RWPE1 (cell line): ENCODE results near the gene GALE.

Source experiments
- CTCF ChIA-PET: fragments of 350-600 bp; sonication (Branson Sonifier 250); formaldehyde crosslinking; extraction: SDS; loops from one replicate; lab custom pipeline; 2021; lab: Yijun Ruan, JAX
- POLR2A ChIA-PET: fragments of 400-600 bp; formaldehyde crosslinking; extraction: SDS; loops from one replicate; lab custom pipeline; 2020; ENCODE audit warnings: antibody characterized with exemption; ENCODE audit not compliant: low non-redundant PET; lab: Yijun Ruan, JAX
- DNase-seq: peaks from one replicate; pipeline ENCODE4 v3.0.0; 2012; ENCODE audit warnings: low spot score
- H3K27ac ChIP-seq: fragments of 450-650 bp; 2 replicates; pipeline ENCODE4 v1.5.1; 2017
- TF ChIP-seq, protein P1 (sequence below): fragments of 450-650 bp; conservative IDR thresholded peaks from 2 replicates; pipeline ENCODE4 v1.5.1; 2017; ENCODE audit warnings: low read depth, mild to moderate bottlenecking

GALE gene

DNA sequence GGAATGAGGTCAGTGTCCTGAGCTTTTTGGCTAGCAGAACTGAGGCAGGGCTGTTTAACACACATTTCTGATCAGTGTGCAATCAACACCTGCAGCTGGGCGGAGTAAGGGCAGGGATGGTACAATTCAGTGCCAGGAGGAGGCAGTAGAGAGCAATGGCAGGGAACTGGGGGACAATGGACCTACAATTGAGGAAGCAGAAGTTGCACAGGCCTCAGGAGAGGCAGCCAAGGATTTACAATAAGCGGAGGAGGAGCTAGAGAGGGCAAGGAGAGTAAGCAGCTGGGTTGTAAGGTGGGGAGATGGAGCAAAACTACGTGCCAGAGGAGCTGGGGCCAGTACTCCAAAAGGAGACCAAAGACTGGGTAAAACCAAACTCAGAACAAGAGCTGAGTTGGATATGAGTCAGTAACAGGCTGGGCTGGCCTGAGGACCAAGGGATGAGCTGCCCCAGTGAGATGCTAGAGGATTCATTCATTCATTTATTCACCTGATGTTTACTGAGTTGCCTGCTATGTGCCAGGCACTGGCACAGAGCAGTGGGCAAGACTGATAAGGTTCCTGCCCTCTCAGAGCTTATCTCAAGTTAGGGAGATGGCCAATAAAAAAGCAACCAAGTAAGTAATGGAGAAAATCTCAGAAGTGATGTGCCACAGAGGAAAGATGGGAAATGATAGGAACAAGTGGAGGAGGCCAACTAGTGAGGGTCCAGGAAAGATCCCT, 10.4 kb upstream of the GALE start:
- ChIA-PET CTCF (interaction anchor here (0.6 to 3.1 kb wide), 4 partner anchors 9 to 357 kb away, joined by 3 to 13 read pairs (median 4); no protein-coding TSS in a partner anchor), POLR2A (interaction anchor here (0.5 to 1.2 kb wide), 4 partner anchors 11 to 300 kb away, joined by 3 to 8 read pairs (median 3); partner anchors contain the start of gene GALE)
- peak overlapping the region; percentile 2; the same call in 1 of the 2 replicates for H3K27ac ChIP-seq
- DNase-seq = no peak
- TF ChIP-seq, protein P1, sequence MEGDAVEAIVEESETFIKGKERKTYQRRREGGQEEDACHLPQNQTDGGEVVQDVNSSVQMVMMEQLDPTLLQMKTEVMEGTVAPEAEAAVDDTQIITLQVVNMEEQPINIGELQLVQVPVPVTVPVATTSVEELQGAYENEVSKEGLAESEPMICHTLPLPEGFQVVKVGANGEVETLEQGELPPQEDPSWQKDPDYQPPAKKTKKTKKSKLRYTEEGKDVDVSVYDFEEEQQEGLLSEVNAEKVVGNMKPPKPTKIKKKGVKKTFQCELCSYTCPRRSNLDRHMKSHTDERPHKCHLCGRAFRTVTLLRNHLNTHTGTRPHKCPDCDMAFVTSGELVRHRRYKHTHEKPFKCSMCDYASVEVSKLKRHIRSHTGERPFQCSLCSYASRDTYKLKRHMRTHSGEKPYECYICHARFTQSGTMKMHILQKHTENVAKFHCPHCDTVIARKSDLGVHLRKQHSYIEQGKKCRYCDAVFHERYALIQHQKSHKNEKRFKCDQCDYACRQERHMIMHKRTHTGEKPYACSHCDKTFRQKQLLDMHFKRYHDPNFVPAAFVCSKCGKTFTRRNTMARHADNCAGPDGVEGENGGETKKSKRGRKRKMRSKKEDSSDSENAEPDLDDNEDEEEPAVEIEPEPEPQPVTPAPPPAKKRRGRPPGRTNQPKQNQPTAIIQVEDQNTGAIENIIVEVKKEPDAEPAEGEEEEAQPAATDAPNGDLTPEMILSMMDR = no peak; the same call in 1 of the 2 replicates

DNA sequence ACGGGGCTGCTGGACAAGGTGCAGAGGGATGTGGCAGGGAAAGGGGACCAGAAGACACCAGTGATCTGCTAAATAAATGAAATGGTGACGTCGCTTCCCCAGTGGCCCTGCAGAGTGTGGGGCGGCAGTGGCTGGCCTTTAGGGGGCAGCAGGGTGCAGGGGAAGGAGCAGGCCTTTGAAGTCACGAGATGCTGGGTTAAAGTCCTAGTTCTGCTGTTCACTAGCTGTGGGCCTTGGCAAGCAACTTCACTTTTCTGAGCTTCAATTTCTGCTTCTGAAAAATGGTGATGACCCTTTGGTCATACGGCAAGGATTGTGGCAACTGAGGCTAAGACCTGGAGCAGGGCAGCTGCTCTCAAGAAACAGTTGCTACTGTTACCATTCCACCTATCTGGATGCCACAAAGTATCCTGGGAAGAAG, 9.2 kb upstream of the GALE start:
- no peak overlapping the region for H3K27ac ChIP-seq
- ChIA-PET POLR2A (no interaction called here), CTCF (interaction anchor here (0.6 to 3.1 kb wide), 11 partner anchors 8 to 161 kb away, joined by 3 to 13 read pairs (median 3); partner anchors contain the start of gene HMGCL)
- peak; percentile 64 for DNase-seq
- TF ChIP-seq, protein P1 = peak; percentile 62

DNA sequence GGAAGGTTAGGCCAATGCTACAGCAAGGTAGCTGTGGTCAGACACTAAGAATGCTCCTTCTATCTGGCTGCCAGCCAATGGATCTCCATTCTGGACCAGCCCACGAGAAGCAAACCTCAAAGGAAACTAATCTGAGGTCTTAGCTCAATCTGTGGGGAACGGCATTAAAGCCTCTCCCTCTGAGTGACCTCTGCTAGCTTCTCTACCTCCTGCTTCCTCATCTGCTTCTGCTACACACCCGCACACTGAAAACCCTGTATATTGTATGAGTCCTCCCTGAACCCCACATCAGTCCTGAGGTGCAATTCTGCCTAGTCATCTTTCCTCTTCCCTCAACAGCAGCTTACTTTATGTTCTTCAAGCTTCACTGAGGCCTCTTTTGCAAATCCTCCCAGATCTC, 6.9 kb upstream of the GALE start:
- no peak for DNase-seq
- CTCF ChIA-PET = no interaction called here
- no peak overlapping the region for H3K27ac ChIP-seq
- POLR2A ChIA-PET = no interaction called here
- TF ChIP-seq, protein P1 = no peak

DNA sequence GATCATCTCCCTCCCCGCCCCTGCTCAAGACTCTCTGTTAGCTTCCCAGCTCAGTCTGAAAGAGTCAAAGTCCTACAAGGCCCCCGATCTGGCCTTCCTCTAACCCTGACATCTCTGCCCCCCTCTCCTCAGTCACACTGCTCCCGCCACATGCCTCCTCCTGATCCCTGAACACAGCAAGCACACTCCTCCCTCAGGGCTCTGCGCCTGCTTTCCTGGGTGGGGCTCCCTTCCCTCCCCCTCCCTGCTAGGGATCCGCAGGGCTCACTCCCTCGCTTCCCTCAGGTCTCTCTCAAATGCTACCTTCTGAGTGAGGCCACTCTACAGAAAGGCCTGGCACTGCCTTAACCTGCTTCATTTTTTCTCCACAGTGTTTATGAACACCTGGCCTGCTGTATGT, 5.7 kb upstream of the GALE start:
- H3K27ac ChIP-seq = no peak overlapping the region
- CTCF ChIA-PET = interaction anchor here (0.6 kb wide), 1 partner anchor 23 kb away, joined by 3 read pairs; no protein-coding TSS in a partner anchor
- TF ChIP-seq, protein P1 = no peak
- POLR2A ChIA-PET = no interaction called here
- no peak for DNase-seq

DNA sequence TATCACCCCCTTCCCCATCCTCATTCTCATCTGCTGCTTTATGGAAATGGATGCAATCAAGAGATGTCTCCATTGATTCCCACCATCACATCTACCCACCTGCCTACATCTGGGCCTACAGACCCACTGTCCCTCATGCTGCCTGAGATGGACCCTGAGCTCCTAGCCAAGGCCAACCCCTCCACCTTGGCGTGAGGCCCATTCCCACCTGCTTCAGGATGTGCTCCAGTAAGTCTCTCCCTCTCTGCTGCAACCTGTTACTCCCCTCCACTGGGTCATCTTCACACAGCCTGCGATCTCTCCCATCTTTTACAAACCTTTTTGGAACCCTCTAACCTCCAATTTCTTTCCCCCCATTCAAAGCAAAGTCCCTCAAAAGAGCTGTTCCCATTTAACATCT, 4.5 kb upstream of the GALE start:
- TF ChIP-seq, protein P1 = no peak
- CTCF ChIA-PET = interaction anchor here (0.6 kb wide), 1 partner anchor 59 kb away, joined by 3 read pairs; no protein-coding TSS in a partner anchor
- POLR2A ChIA-PET = no interaction called here
- no peak overlapping the region for H3K27ac ChIP-seq
- DNase-seq = no peak

DNA sequence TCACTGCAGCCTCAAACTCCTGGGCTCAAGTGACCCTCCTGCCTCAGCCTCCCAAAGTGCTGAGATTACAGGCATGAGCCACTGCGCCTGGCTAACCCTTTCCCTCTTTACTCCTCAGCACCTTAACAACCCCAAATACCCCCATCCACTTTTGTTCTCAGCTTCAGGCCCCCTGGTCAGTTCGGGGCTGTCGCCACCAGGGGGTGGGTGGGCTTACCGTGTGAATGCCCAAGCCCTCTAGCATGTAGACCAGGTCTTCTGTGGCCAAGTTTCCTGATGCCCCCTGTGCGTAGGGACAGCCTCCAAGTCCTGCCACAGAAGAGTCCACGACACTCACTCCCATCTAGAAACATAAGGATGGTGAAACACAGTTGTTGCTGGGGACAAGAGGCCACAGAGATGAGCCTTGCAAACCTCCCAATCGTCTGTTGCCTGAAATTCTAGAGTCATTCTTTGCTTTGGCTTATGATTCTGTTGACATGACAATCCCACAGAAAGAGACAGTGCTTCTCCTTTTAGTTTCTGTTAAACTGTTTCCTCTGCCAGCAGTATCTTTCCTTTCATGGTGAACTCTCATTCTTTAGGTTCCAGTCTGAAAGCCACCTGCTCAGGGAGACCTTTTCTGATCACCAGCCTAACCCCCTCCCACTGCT, 3.8 kb upstream of the GALE start:
- TF ChIP-seq, protein P1 = no peak
- no peak for DNase-seq
- H3K27ac ChIP-seq = peak overlapping the region; percentile 11; the same call in 1 of the 2 replicates
- ChIA-PET POLR2A (no interaction called here), CTCF (no interaction called here)
